Neural cell (in vitro differentiated cells): Measurements from ENCODE around the gene ZNF221. TPM values are rescaled to one million over a fixed set of nuclear protein-coding genes. Genes with fewer than 3 reads are reported as not detected.

ENCODE experiments used
- H2AFZ ChIP-seq: fragments of 200-600, 300-800 bp; sonication (generic), shearing (Covaris generic); 2 replicates; pipeline ENCODE4 v1.6.0; 2014; ENCODE audit warnings: low read depth, mild to moderate bottlenecking, antibody characterized with exemption, low read length, moderate library complexity
- H3F3A ChIP-seq: fragments of 200-600 bp; shearing (Covaris generic); 2 replicates; pipeline ENCODE4 v1.6.1; 2016; ENCODE audit warnings: mild to moderate bottlenecking, moderate library complexity, mixed read lengths, antibody characterized with exemption, low read length; ENCODE audit not compliant: insufficient read depth, poor library complexity, severe bottlenecking
- H3K27ac ChIP-seq: fragments of 200-600, 300-800 bp; sonication (generic), shearing (Covaris generic); 2 replicates; pipeline ENCODE4 v1.5.1; 2014; ENCODE audit warnings: mild to moderate bottlenecking, low read length, moderate library complexity
- H3K27me3 ChIP-seq: fragments of 300-800, 200-600 bp; sonication (generic), shearing (Covaris generic); 2 replicates; pipeline ENCODE4 v1.6.0; 2014; ENCODE audit warnings: mild to moderate bottlenecking, low read depth, low read length, moderate library complexity; ENCODE audit not compliant: insufficient read depth
- H3K36me3 ChIP-seq: fragments of 300-800, 200-600 bp; sonication (generic), shearing (Covaris generic); 2 replicates; pipeline ENCODE4 v1.5.1; 2014; ENCODE audit warnings: mild to moderate bottlenecking, antibody characterized with exemption, low read length, moderate library complexity; ENCODE audit not compliant: insufficient read depth
- H3K4me2 ChIP-seq: fragments of 300-800, 200-600 bp; sonication (generic), shearing (Covaris generic); 2 replicates; pipeline ENCODE4 v1.6.0; 2014; ENCODE audit warnings: mild to moderate bottlenecking, low read length
- H3K4me3 ChIP-seq: fragments of 300-800, 200-600 bp; sonication (generic), shearing (Covaris generic); 2 replicates; pipeline ENCODE4 v1.5.1; 2014; ENCODE audit warnings: mild to moderate bottlenecking, low read length, moderate library complexity
- H3K79me2 ChIP-seq: fragments of 200-600 bp; shearing (Covaris generic); replicated peaks from 2 replicates; pipeline ENCODE4 v1.6.0; 2014; ENCODE audit warnings: mild to moderate bottlenecking, low read length, moderate library complexity; ENCODE audit not compliant: insufficient read depth
- H3K9ac ChIP-seq: fragments of 300-800, 200-600 bp; sonication (generic), shearing (Covaris generic); 2 replicates; pipeline ENCODE4 v1.6.1; 2016; ENCODE audit warnings: mild to moderate bottlenecking, low read length, mixed read lengths
- H3K9me2 ChIP-seq: fragments of 200-600 bp; shearing (Covaris generic); 2 replicates; pipeline ENCODE4 v1.6.1; 2016; ENCODE audit warnings: mild to moderate bottlenecking, low read length, mixed read lengths; ENCODE audit not compliant: insufficient read depth
- H3K9me3 ChIP-seq: fragments of 200-600, 300-800 bp; sonication (generic), shearing (Covaris generic); 2 replicates; pipeline ENCODE4 v1.6.1; 2016; ENCODE audit warnings: mild to moderate bottlenecking, mixed run types, low read length, moderate library complexity, mixed read lengths
- H4K20me1 ChIP-seq: fragments of 200-600 bp; shearing (Covaris generic); 2 replicates; pipeline ENCODE4 v1.6.1; 2016; ENCODE audit warnings: mild to moderate bottlenecking, mixed run types; ENCODE audit not compliant: insufficient read depth
- EP300 ChIP-seq: fragments of 450-650 bp; conservative IDR thresholded peaks from 2 replicates; pipeline ENCODE4 v1.6.1; 2014; ENCODE audit warnings: antibody characterized with exemption, mild to moderate bottlenecking, moderate library complexity; ENCODE audit not compliant: poor library complexity, severe bottlenecking
- EZH2 ChIP-seq: fragments of 200-600, 300-800 bp; shearing (Covaris generic), sonication (generic); IDR thresholded peaks from 2 replicates; pipeline ENCODE4 v1.6.1; 2014; ENCODE audit warnings: antibody characterized with exemption, low read length, borderline replicate concordance, mild to moderate bottlenecking; ENCODE audit not compliant: insufficient read depth, poor library complexity, severe bottlenecking
- MXI1 ChIP-seq: fragments of 450-650 bp; conservative IDR thresholded peaks from 2 replicates; pipeline ENCODE4 v1.6.1; 2014; ENCODE audit warnings: antibody characterized with exemption, mild to moderate bottlenecking; ENCODE audit not compliant: poor library complexity, severe bottlenecking
- POLR2AphosphoS5 ChIP-seq: IDR thresholded peaks from 2 replicates; pipeline ENCODE4 v1.6.1; 2012
- RAD21 ChIP-seq: fragments of 450-650 bp; conservative IDR thresholded peaks from 2 replicates; pipeline ENCODE4 v1.6.1; 2014; ENCODE audit warnings: antibody characterized with exemption, mild to moderate bottlenecking, moderate library complexity
- SMC3 ChIP-seq: fragments of 450-650 bp; conservative IDR thresholded peaks from 2 replicates; pipeline ENCODE4 v1.6.1; 2014; ENCODE audit warnings: antibody characterized with exemption, mild to moderate bottlenecking, moderate library complexity; ENCODE audit not compliant: poor library complexity
- TAF1 ChIP-seq: IDR thresholded peaks from 2 replicates; pipeline ENCODE4 v1.6.1; 2012; ENCODE audit warnings: low read depth
- polyA plus RNA-seq: library from polyadenylated mRNA; depleted of rRNA; stranded (reverse); fragments of >200 nt; gene quantifications from 2 replicates; pipeline ENCODE4 v1.2.3, GENCODE V29; 2014
- TF ChIP-seq, protein P1 (sequence below): IDR thresholded peaks from 2 replicates; pipeline ENCODE4 v1.6.1; 2012; ENCODE audit warnings: borderline replicate concordance
- TF ChIP-seq, protein P2 (sequence below): fragments of 450-650 bp; IDR thresholded peaks from 2 replicates; pipeline ENCODE4 v1.5.1; 2014; ENCODE audit warnings: antibody characterized with exemption, mild to moderate bottlenecking, moderate library complexity; ENCODE audit not compliant: poor library complexity, severe bottlenecking

ZNF221 gene
- polyA plus RNA-seq, 1 donor from 2014 or later: 7.4 TPM

GRCh38 chr19:44002212-44002565 is 51.2 kb downstream of the ZNF221 start:
- Histone ChIP-seq H3F3A (no peaks in the 10 kb centered on the region), H3K79me2 (peaks cover 8% of the 10 kb centered on the region), H4K20me1 (no peaks in the 10 kb centered on the region), H3K27me3 (no peaks in the 10 kb centered on the region), H3K4me2 (peak overlapping the region; percentile 59), H3K9me2 (no peaks in the 10 kb centered on the region), H3K36me3 (peaks cover 3% of the 10 kb centered on the region), H3K27ac (no peak overlapping the region), H2AFZ (peak overlapping the region; percentile 65), H3K4me3 (peak overlapping the region; percentile 77), H3K9me3 (no peaks in the 10 kb centered on the region), H3K9ac (peak overlapping the region; percentile 62)
- TF ChIP-seq, protein P1, sequence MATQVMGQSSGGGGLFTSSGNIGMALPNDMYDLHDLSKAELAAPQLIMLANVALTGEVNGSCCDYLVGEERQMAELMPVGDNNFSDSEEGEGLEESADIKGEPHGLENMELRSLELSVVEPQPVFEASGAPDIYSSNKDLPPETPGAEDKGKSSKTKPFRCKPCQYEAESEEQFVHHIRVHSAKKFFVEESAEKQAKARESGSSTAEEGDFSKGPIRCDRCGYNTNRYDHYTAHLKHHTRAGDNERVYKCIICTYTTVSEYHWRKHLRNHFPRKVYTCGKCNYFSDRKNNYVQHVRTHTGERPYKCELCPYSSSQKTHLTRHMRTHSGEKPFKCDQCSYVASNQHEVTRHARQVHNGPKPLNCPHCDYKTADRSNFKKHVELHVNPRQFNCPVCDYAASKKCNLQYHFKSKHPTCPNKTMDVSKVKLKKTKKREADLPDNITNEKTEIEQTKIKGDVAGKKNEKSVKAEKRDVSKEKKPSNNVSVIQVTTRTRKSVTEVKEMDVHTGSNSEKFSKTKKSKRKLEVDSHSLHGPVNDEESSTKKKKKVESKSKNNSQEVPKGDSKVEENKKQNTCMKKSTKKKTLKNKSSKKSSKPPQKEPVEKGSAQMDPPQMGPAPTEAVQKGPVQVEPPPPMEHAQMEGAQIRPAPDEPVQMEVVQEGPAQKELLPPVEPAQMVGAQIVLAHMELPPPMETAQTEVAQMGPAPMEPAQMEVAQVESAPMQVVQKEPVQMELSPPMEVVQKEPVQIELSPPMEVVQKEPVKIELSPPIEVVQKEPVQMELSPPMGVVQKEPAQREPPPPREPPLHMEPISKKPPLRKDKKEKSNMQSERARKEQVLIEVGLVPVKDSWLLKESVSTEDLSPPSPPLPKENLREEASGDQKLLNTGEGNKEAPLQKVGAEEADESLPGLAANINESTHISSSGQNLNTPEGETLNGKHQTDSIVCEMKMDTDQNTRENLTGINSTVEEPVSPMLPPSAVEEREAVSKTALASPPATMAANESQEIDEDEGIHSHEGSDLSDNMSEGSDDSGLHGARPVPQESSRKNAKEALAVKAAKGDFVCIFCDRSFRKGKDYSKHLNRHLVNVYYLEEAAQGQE: no peak
- TF ChIP-seq SMC3: no peak
- no peak for TF ChIP-seq MXI1
- TF ChIP-seq RAD21: no peak
- TF ChIP-seq, protein P2, sequence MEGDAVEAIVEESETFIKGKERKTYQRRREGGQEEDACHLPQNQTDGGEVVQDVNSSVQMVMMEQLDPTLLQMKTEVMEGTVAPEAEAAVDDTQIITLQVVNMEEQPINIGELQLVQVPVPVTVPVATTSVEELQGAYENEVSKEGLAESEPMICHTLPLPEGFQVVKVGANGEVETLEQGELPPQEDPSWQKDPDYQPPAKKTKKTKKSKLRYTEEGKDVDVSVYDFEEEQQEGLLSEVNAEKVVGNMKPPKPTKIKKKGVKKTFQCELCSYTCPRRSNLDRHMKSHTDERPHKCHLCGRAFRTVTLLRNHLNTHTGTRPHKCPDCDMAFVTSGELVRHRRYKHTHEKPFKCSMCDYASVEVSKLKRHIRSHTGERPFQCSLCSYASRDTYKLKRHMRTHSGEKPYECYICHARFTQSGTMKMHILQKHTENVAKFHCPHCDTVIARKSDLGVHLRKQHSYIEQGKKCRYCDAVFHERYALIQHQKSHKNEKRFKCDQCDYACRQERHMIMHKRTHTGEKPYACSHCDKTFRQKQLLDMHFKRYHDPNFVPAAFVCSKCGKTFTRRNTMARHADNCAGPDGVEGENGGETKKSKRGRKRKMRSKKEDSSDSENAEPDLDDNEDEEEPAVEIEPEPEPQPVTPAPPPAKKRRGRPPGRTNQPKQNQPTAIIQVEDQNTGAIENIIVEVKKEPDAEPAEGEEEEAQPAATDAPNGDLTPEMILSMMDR: no peak
- no peak for TF ChIP-seq EZH2
- no peak for TF ChIP-seq EP300
- TF ChIP-seq POLR2AphosphoS5: no peak
- no peak for TF ChIP-seq TAF1

DNA sequence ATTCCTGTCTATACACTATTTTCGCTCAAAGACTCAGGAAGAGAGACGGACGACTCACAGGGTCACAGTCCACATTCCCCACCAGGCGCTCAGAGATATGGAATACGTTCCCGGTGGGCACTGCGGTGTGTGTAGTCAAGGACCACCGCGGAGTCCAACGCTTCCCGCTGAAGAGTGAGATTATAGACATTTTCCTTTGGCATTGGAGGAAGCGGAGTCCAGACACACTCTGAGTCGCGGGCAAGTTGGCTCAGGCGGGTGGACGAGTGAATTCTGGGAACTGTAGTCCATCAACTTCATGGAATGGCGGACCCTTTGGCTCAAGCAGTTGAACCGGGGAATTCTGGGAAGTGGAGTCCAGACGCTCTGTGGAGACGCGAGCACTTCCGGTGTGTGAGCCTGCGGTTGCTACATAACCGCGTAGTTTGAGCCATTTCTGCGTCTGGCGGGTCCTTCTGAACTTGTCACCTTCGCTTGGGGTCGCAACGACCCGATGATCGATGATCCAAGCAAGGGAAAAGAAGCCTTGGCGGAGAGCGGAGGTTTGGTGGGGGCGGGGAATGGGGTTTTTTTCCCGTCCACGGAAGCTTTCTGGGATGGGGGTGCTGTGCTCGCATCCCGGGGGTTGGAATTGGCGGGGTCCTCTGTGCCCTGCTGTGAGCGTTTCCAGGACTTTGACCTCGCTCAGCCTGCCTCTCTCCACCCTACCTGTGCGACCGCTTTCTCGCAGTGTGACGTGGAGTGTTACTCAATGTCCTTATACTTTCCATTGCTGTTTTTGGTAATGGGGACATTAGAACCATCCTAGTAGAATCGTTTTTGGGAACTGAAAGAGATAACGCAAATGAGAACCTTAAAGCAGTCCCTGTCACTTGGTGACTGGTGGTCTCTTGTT is 51.8 kb downstream of the ZNF221 start, which contains the start of gene ZNF230:
Gene ZNF230 (plus strand): TSS at position 392 of the 895 bp plus-strand sequence. CDS start 4,122 bp downstream, outside the sequence.
- Histone ChIP-seq H3F3A (no peaks in the 10 kb centered on the region), H3K9ac (peak within 1 kb of the TSS; percentile 62), H3K27me3 (no peaks in the 10 kb centered on the region), H3K4me3 (peak within 1 kb of the TSS; percentile 77), H2AFZ (peak within 1 kb of the TSS; percentile 65), H3K27ac (peak within 1 kb of the TSS; percentile 2), H3K36me3 (peaks cover 7% of the 10 kb centered on the region), H3K9me3 (no peaks in the 10 kb centered on the region), H3K4me2 (peak within 1 kb of the TSS; percentile 69), H3K79me2 (peaks cover 8% of the 10 kb centered on the region), H3K9me2 (no peaks in the 10 kb centered on the region), H4K20me1 (no peaks in the 10 kb centered on the region)
- TF ChIP-seq TAF1 (no peak), RAD21 (peak; percentile 37), POLR2AphosphoS5 (peak; percentile 57), EP300 (no peak), MXI1 (peak; percentile 76), SMC3 (no peak), EZH2 (no peak)
- TF ChIP-seq, protein P1: no peak
- TF ChIP-seq, protein P2: peak; percentile 2
